HEK293 (cell line): Measurements from ENCODE around the gene CEBPB.

Experiments
- CTCF ChIP-seq: fragments of 450-650 bp; formaldehyde crosslinking; IDR thresholded peaks from 2 replicates; pipeline ENCODE4 v1.5.1; 2016; ENCODE audit warnings: missing biosample characterization, missing genetic modification characterization
- ELK4 ChIP-seq: IDR thresholded peaks from 2 replicates; pipeline ENCODE4 v1.6.1; 2011; ENCODE audit warnings: mild to moderate bottlenecking, low read depth, low read length, borderline replicate concordance
- MYNN ChIP-seq: fragments of 450-650 bp; formaldehyde crosslinking; IDR thresholded peaks from 2 replicates; pipeline ENCODE4 v1.5.1; 2016; ENCODE audit warnings: missing biosample characterization, missing genetic modification characterization, borderline replicate concordance
- PATZ1 ChIP-seq: fragments of 450-650 bp; formaldehyde crosslinking; IDR thresholded peaks from 2 replicates; pipeline ENCODE4 v1.5.1; 2016; ENCODE audit warnings: missing biosample characterization, missing genetic modification characterization
- REST ChIP-seq: fragments of 450-650 bp; formaldehyde crosslinking; IDR thresholded peaks from 2 replicates; pipeline ENCODE4 v1.5.1; 2016; ENCODE audit warnings: missing biosample characterization, missing genetic modification characterization
- YY1 ChIP-seq: fragments of 450-650 bp; formaldehyde crosslinking; IDR thresholded peaks from 2 replicates; pipeline ENCODE4 v1.5.1; 2018; ENCODE audit warnings: missing biosample characterization, missing genetic modification characterization
- ZBTB11 ChIP-seq: fragments of 450-650 bp; formaldehyde crosslinking; conservative IDR thresholded peaks from 2 replicates; pipeline ENCODE4 v1.5.1; 2016; ENCODE audit warnings: low read depth, missing biosample characterization, missing genetic modification characterization
- ZNF221 ChIP-seq: fragments of 450-650 bp; formaldehyde crosslinking; IDR thresholded peaks from 2 replicates; pipeline ENCODE4 v1.5.1; 2017; ENCODE audit warnings: missing biosample characterization, missing genetic modification characterization, borderline replicate concordance
- ZNF280C ChIP-seq: fragments of 450-650 bp; formaldehyde crosslinking; IDR thresholded peaks from 2 replicates; pipeline ENCODE4 v1.5.1; 2016; ENCODE audit warnings: missing biosample characterization, missing genetic modification characterization
- ZNF621 ChIP-seq: fragments of 450-650 bp; formaldehyde crosslinking; IDR thresholded peaks from 2 replicates; pipeline ENCODE4 v1.5.1; 2017; ENCODE audit warnings: missing biosample characterization, missing genetic modification characterization
- ZNF776 ChIP-seq: fragments of 450-650 bp; formaldehyde crosslinking; IDR thresholded peaks from 2 replicates; pipeline ENCODE4 v1.5.0; 2017; ENCODE audit warnings: missing biosample characterization, missing genetic modification characterization, borderline replicate concordance

- no peak for TF ChIP-seq ZNF280C
- no peak for TF ChIP-seq ZNF621 (tag by site-specific recombination)
- no peak for TF ChIP-seq CTCF (tag by site-specific recombination)
- TF ChIP-seq ZNF776 (tag by site-specific recombination), result no peak
- no peak for TF ChIP-seq YY1 (tag by site-specific recombination)
- no peak for TF ChIP-seq ELK4
- TF ChIP-seq MYNN (tag by site-specific recombination), result no peak
- TF ChIP-seq ZNF221 (tag by site-specific recombination), result no peak
- no peak for TF ChIP-seq REST (tag by site-specific recombination)
- TF ChIP-seq PATZ1 (tag by site-specific recombination), result no peak
- TF ChIP-seq ZBTB11, result no peak
Observed at GRCh38 chr20:50216543-50217206, 26.0 kb downstream of the CEBPB start.
